Esophagus squamous epithelium (tissue), 5 donors: ENCODE data around the gene CRABP2. TPM values are rescaled to one million over a fixed set of nuclear protein-coding genes. Genes with fewer than 3 reads are reported as not detected.

ENCODE experiments used
- DNase-seq: peaks from one replicate; lab custom pipeline; 2025; lab: John Stamatoyannopoulos, UW
- H3K27ac ChIP-seq, 4 donors: fragments of 200-600 bp; sonication (generic); one replicate each; pipeline ENCODE4 v1.5.1; 2016 to 2019; ENCODE audit warnings: mild to moderate bottlenecking in 1 of 4
- H3K27me3 ChIP-seq, 4 donors: fragments of 200-600 bp; sonication (generic); 1 replicate in 3 of 4; 2 replicates in 1 of 4; pipeline versions ENCODE4 v1.5.1 to v1.6.0; 2017 to 2021; ENCODE audit warnings: antibody characterized with exemption in 1 of 4
- H3K36me3 ChIP-seq, 3 donors: fragments of 200-600 bp; sonication (generic); one replicate each; pipeline ENCODE4 v1.5.1; 2016 to 2019
- H3K4me1 ChIP-seq, 3 donors: fragments of 200-600 bp; sonication (generic); one replicate each; pipeline ENCODE4 v1.5.1; 2017 to 2019
- H3K4me3 ChIP-seq, 4 donors: fragments of 200-600 bp; sonication (generic); 1 replicate in 3 of 4; 2 replicates in 1 of 4; pipeline ENCODE4 v1.5.1; 2016 to 2019; ENCODE audit warnings: mild to moderate bottlenecking in 2 of 4, moderate library complexity in 1 of 4
- H3K9me3 ChIP-seq, 3 donors: fragments of 200-600 bp; sonication (generic); one replicate each; pipeline ENCODE4 v1.5.1; 2016 to 2019
- POLR2A ChIP-seq, 4 donors: fragments of 450-650 bp; IDR thresholded peaks; one replicate each; pipeline ENCODE4 v1.6.1; 2017; ENCODE audit warnings: antibody characterized with exemption in 4 of 4, mild to moderate bottlenecking in 4 of 4, moderate library complexity in 3 of 4
- WGBS, 2 donors: methylation state at CpG; one replicate each; pipeline ENCODE4 v1.1.5; 2018; 5-methylcytosine and 5-hydroxymethylcytosine counted together
- intact Hi-C: fragments of 100-400 bp; cut with DNase I; formaldehyde crosslinking; loops from one replicate; pipeline ENCODE4 v1.15.0; 2022
- total RNA-seq, 4 donors: library from RNA; depleted of rRNA; stranded (reverse); fragments of >200 nt; gene quantifications; one replicate each; pipeline ENCODE4 v1.1.0, GENCODE V29; 2016
- TF ChIP-seq, protein P1 (sequence below), 6 experiments: fragments of 450-650 bp in 4 of 6; fragments of 200-600 bp in 2 of 6; sonication (generic) in 2 of 6; IDR thresholded peaks; one replicate each; pipeline ENCODE4 v1.5.1; 2016 to 2019; ENCODE audit warnings: antibody characterized with exemption in 6 of 6, mild to moderate bottlenecking in 4 of 6, moderate library complexity in 4 of 6
- donor health status: DM: yes; HTN: yes; CAD: no.

The CRABP2 gene
- total RNA-seq, 4 donors from 2014 or later = 149 to 916 (median 441) TPM

DNA sequence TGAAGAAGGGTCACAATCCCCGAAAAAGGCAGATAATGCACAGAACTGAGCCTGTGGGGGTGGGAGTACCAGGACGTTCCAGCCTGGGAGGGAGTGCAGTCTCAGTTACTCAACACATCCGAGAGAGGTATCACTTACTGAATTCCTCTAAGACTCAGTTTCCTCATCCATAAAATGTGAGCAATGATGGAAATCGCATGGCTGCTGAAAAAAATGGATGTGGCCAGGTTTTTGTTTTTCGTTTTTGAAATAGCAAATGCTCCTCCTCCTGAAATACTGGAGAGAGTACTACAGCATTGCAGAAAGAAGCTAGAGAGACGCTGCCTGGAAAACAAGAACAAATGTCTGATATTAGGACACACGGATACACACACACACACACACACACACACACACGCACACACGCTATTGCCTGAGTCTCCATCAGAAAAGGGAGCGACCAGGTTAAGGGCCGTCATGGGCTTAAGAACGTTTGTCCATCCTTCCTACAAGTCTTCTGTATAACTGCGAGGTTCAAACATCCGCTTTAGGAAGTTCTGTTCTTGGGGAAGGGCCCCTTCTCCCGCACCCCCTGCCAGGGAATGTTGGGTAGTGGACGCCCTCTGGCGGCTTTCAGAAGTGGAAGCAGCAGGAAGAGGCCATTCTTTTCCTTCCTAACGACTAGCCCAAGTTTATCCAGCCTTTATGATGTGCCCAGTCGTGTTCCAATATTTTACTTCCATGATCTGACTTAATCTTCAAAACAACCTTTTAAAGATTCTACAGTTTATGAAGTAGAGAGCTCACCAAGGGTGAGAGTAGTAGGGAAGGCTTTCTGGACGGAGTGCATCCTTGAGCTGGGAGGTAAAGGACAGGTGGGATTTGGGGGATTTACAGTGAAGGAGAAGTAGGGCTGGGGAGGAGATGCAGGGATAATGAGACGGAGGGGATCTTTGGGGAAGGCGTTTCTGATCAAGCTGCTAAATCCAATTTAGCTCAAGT is 27.5 kb downstream of the CRABP2 start:
- peak overlapping the region; percentile 13 to 62 (median 43) for H3K4me3 ChIP-seq
- TF ChIP-seq POLR2A (IDR thresholded peaks at IDR 0.05) = no peak
- TF ChIP-seq, protein P1, sequence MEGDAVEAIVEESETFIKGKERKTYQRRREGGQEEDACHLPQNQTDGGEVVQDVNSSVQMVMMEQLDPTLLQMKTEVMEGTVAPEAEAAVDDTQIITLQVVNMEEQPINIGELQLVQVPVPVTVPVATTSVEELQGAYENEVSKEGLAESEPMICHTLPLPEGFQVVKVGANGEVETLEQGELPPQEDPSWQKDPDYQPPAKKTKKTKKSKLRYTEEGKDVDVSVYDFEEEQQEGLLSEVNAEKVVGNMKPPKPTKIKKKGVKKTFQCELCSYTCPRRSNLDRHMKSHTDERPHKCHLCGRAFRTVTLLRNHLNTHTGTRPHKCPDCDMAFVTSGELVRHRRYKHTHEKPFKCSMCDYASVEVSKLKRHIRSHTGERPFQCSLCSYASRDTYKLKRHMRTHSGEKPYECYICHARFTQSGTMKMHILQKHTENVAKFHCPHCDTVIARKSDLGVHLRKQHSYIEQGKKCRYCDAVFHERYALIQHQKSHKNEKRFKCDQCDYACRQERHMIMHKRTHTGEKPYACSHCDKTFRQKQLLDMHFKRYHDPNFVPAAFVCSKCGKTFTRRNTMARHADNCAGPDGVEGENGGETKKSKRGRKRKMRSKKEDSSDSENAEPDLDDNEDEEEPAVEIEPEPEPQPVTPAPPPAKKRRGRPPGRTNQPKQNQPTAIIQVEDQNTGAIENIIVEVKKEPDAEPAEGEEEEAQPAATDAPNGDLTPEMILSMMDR (IDR thresholded peaks at IDR 0.05) = peak; percentile 72 to 89 (median 78)
- H3K4me1 ChIP-seq = peaks cover 13 to 45% (median 21%) of the 10 kb centered on the region in 3 donors
- peaks cover 0 to under 1% (median 0%) of the 10 kb centered on the region in 3 donors for H3K36me3 ChIP-seq
- no peak for DNase-seq
- H3K27me3 ChIP-seq = peaks cover 0 to 93% (median 0%) of the 10 kb centered on the region in 4 donors
- peak overlapping the region in 3 of 4 donors; percentile 63 to 76 (median 67) for H3K27ac ChIP-seq
- WGBS, 2 donors = 3% methylated on average over 21 to 22 of the region's 22 CpGs
- intact Hi-C loops = no loop called here
- no peaks in the 10 kb centered on the region for H3K9me3 ChIP-seq

DNA sequence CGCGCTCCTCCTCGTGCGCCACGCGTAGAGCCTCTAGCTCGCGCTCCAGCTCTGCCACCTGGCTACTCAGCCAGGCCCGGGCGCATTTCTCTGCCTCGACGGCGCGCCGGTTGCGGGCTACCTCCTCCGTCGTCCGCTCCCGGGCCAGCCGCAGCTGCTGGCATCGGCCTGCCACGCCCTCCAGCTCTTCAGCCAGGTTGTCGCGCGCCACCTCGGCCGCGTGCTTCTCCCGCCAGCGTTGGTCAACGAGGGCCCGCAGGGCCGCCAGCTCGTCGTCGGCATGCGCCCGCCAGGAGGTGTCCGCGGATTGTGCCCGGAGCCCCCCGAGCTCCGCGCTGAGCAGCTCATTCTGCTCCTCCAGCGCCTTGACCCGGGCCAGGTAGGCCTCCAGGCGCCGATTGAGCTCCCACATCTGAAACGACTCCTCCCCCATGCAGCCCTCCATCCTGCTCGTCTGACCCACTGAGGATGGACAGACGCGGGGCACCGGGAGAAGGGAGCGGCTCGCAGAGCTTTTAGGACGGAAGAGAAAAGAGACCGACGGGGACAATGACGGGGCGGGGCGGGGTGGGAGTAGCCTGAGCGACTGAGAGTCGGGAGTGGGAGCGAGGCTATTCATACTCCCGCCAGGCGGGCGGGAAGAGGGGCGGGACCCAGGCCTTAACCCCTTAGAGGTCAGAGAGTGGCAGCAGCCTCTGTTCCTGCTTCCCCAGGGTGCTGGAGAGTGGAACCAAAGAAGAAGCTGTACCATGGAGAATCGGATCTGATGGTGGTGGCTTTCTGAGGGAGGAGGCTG is 28.4 kb downstream of the CRABP2 start, which contains the start of gene NES:
Gene NES (minus strand): TSS at position 588 of the 796 bp plus-strand sequence. CDS start 143 bp downstream, at position 445.
- intact Hi-C loops = no loop called here
- peaks cover 0 to 97% (median 0%) of the 10 kb centered on the region in 4 donors for H3K27me3 ChIP-seq
- peaks cover 13 to 45% (median 21%) of the 10 kb centered on the region in 3 donors for H3K4me1 ChIP-seq
- H3K27ac ChIP-seq = peak within 1 kb of the TSS; percentile 25 to 76 (median 65)
- H3K4me3 ChIP-seq = peak within 1 kb of the TSS; percentile 13 to 62 (median 43)
- DNase-seq = no peak
- no peaks in the 10 kb centered on the region for H3K9me3 ChIP-seq
- no peak for TF ChIP-seq POLR2A (IDR thresholded peaks at IDR 0.05)
- TF ChIP-seq, protein P1 (IDR thresholded peaks at IDR 0.05) = no peak
- H3K36me3 ChIP-seq = peaks cover 0 to 7% (median 0%) of the 10 kb centered on the region in 3 donors
- WGBS, 2 donors = 0 to 10% methylated on average over 2 to 10 of the region's 70 CpGs

DNA sequence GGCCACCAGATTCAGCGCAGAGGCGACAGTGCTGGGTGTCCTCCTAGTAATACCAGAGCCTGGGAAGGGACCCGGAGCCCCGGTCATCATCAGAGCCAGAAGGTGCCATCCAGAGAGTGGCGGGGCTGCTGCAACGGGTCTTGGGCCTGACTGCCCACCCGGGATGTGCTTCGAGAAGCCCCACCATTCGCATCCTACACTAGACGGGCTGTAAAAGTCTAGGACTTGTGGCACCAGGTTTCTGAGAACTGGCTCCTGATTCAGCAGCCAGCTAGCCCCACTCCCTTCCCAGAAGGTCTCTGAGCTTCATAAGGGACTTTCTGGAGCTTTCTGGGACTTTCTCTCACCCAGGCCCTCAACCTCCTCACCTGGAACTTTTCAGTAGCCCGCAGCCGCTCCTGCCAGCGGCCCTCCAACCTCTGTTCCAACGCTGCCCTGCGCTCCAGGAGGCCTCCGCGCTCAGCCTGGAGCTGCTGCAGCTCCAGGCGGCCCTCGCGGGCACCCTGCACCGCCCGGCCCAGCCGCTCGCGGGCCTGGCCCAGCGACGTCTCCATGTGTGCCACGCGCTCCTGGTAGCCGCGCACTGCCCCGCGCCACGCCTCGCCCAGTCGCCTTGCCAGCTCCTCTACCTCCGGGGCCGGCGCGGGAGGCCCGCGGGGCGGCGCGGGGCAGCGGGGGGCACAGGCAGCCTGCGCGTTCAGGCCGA is 29.1 kb downstream of the CRABP2 start:
- Histone ChIP-seq H3K27ac (peak overlapping the region; percentile 25 to 76 (median 65)), H3K4me3 (peak overlapping the region; percentile 13 to 62 (median 43)), H3K4me1 (peaks cover 13 to 45% (median 21%) of the 10 kb centered on the region in 3 donors), H3K27me3 (peaks cover 0 to 93% (median 0%) of the 10 kb centered on the region in 4 donors), H3K36me3 (peaks cover 0 to 7% (median 0%) of the 10 kb centered on the region in 3 donors), H3K9me3 (no peaks in the 10 kb centered on the region)
- no peak for DNase-seq
- WGBS, 2 donors = 15 to 45% methylated on average over 10 to 14 of the region's 49 CpGs
- intact Hi-C loops = no loop called here
- TF ChIP-seq POLR2A (IDR thresholded peaks at IDR 0.05) = no peak
- TF ChIP-seq, protein P1 (IDR thresholded peaks at IDR 0.05) = no peak

DNA sequence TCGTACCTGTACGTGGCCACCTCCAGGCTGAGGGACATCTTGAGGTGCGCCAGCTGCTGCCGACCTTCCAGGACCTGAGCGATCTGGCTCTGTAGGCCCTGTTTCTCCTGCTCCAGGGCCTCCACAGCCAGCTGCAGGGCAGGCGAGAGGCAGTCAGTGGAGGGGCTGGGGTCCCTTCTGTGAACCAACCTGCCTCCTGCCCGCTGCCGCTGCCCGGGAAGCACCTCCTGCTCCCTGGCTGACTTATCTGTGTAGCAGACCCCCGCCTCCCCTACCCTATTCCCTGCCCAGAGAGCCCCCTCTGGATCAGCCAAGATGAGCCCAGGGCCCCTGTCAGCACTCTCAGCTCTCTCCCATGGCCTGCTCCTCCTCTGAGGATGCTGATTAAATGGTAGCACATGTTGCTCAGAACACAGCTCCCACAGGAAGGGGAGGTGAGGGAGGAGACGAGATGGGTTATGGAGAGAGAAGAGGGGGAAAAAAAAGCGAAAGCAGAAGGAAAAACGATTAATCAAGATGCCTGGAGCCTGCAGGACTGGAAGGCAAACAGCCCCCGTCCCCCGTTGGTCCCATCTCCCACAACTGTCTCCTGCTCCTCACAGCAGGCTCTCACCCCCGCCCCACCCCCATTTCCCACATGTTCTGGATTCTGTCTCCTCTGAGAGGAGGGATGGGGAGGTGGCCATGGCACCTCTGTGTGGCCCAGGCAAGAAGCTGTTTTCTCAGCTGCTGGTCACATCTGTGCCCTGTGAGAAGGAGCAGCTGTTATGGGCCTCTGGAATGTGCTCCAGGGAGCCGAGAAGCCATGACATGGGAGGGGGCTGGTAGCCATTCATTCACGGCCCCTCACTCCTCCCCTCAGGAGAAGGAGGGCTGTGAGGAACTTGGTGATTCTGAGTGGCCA is 29.9 kb downstream of the CRABP2 start:
- Histone ChIP-seq H3K4me3 (peak overlapping the region in 3 of 4 donors; percentile 42 to 62 (median 44)), H3K36me3 (peaks cover 0 to 7% (median 0%) of the 10 kb centered on the region in 3 donors), H3K4me1 (peaks cover 13 to 45% (median 21%) of the 10 kb centered on the region in 3 donors), H3K9me3 (no peaks in the 10 kb centered on the region), H3K27me3 (peaks cover 0 to 90% (median 0%) of the 10 kb centered on the region in 4 donors), H3K27ac (peak overlapping the region; percentile 25 to 76 (median 55))
- WGBS, 2 donors = 59 to 69% methylated on average over 9 to 12 of the region's 18 CpGs
- DNase-seq = no peak
- intact Hi-C loops = no loop called here
- TF ChIP-seq, protein P1 (IDR thresholded peaks at IDR 0.05) = no peak
- no peak for TF ChIP-seq POLR2A (IDR thresholded peaks at IDR 0.05)
